Panc1 (cell line): ENCODE data around the gene PRKCZ. TPM values are rescaled to one million over a fixed set of nuclear protein-coding genes. Genes with fewer than 3 reads are reported as not detected.

Source experiments
- ATAC-seq: fragments of 200-7000 bp; cut with Tn5 transposase; 2 replicates; pipeline ENCODE4 v1.9.1; 2020; ENCODE audit warnings: mild to moderate bottlenecking, moderate library complexity
- BruUV-seq: library from RNA; stranded (reverse); fragments of 400-500 nt; replicated peaks from 2 replicates; lab custom pipeline; 2021; lab: Mats Ljungman, UMichigan
- CTCF ChIA-PET: fragments of 300-600 bp; sonication (Branson Sonifier 250); formaldehyde crosslinking; loops from one replicate; lab custom pipeline; 2022; ENCODE audit warnings: antibody characterized with exemption; lab: Charles Lee
- POLR2A ChIA-PET: fragments of 300-600 bp; sonication (Branson Sonifier 250); formaldehyde crosslinking; loops from one replicate; lab custom pipeline; 2022; ENCODE audit warnings: antibody characterized with exemption; lab: Charles Lee
- DNase-seq: peaks from one replicate; pipeline ENCODE4 v3.0.0-alpha.2; 2010; ENCODE audit warnings: low read depth, low spot score
- H3K27ac ChIP-seq: 2 replicates; pipeline ENCODE4 v1.5.1; 2011; ENCODE audit warnings: mild to moderate bottlenecking, low read length, inconsistent platforms
- H3K27me3 ChIP-seq: fragments of 200-500 bp; sonication (Bioruptor generic); 2 replicates; pipeline ENCODE4 v1.6.0; 2014; ENCODE audit warnings: low read length, inconsistent platforms; ENCODE audit not compliant: control insufficient read depth, insufficient read depth
- H3K36me3 ChIP-seq: fragments of 200-500 bp; sonication (Bioruptor generic); 2 replicates; pipeline ENCODE4 v1.5.1; 2014; ENCODE audit warnings: inconsistent platforms, mild to moderate bottlenecking, low read length, moderate library complexity; ENCODE audit not compliant: control insufficient read depth, insufficient read depth
- H3K4me1 ChIP-seq: 2 replicates; pipeline ENCODE4 v1.5.1; 2011; ENCODE audit warnings: inconsistent platforms, mild to moderate bottlenecking, low read length, moderate library complexity; ENCODE audit not compliant: control insufficient read depth, insufficient read depth
- H3K4me3 ChIP-seq, 2 experiments: 2 replicates each; pipeline ENCODE4 v1.5.1; 2011 to 2012; ENCODE audit warnings: low read depth in 2 of 2, low read length in 2 of 2, mild to moderate bottlenecking in 2 of 2, inconsistent platforms in 1 of 2, moderate library complexity in 1 of 2
- H3K9me3 ChIP-seq: fragments of 200-500 bp; sonication (Bioruptor generic); 2 replicates; pipeline ENCODE4 v1.5.1; 2014; ENCODE audit warnings: low read depth, mild to moderate bottlenecking, inconsistent platforms, low read length, moderate library complexity; ENCODE audit not compliant: control insufficient read depth, insufficient read depth
- POLR2AphosphoS5 ChIP-seq: IDR thresholded peaks from 2 replicates; pipeline ENCODE4 v1.6.1; 2012; ENCODE audit warnings: mild to moderate bottlenecking, low read depth, low read length, moderate library complexity
- SIN3A ChIP-seq: IDR thresholded peaks from 2 replicates; pipeline ENCODE4 v1.6.1; 2012; ENCODE audit warnings: low read depth, mild to moderate bottlenecking, low read length, moderate library complexity, borderline replicate concordance; ENCODE audit not compliant: insufficient read depth
- TCF7L2 ChIP-seq: IDR thresholded peaks from 2 replicates; pipeline ENCODE4 v1.6.1; 2011; ENCODE audit warnings: mild to moderate bottlenecking, low read depth, low read length, inconsistent platforms
- in situ Hi-C: cut with HindIII; loops from 2 replicates; pipeline ENCODE4 v1.10.0; 2016; ENCODE audit warnings: low sequenced_read_pairs, low pct_unique_long_range_greater_than_20kb
- intact Hi-C: fragments of 100-400 bp; cut with micrococcal nuclease; formaldehyde crosslinking; loops from one replicate; pipeline ENCODE4 v1.10.0; 2022; ENCODE audit not compliant: unreplicated experiment
- total RNA-seq: library from RNA; stranded (reverse); gene quantifications from one replicate; pipeline ENCODE4 v1.2.1, GENCODE V29; 2021; ENCODE audit not compliant: unreplicated experiment
- TF ChIP-seq, protein P1 (sequence below): fragments of 450-650 bp; IDR thresholded peaks from 2 replicates; pipeline ENCODE4 v1.5.1; 2017; ENCODE audit warnings: mild to moderate bottlenecking
- TF ChIP-seq, protein P2 (sequence below), 2 experiments: IDR thresholded peaks; 2 replicates each; pipeline ENCODE4 v1.6.1; 2011 to 2012; ENCODE audit warnings: low read depth in 2 of 2, control low read depth in 1 of 2, low read length in 1 of 2, mild to moderate bottlenecking in 1 of 2, moderate library complexity in 1 of 2; ENCODE audit not compliant: insufficient read depth in 1 of 2

PRKCZ gene
- total RNA-seq, 1 experiment from 2014 or later: 26.7 TPM

DNA sequence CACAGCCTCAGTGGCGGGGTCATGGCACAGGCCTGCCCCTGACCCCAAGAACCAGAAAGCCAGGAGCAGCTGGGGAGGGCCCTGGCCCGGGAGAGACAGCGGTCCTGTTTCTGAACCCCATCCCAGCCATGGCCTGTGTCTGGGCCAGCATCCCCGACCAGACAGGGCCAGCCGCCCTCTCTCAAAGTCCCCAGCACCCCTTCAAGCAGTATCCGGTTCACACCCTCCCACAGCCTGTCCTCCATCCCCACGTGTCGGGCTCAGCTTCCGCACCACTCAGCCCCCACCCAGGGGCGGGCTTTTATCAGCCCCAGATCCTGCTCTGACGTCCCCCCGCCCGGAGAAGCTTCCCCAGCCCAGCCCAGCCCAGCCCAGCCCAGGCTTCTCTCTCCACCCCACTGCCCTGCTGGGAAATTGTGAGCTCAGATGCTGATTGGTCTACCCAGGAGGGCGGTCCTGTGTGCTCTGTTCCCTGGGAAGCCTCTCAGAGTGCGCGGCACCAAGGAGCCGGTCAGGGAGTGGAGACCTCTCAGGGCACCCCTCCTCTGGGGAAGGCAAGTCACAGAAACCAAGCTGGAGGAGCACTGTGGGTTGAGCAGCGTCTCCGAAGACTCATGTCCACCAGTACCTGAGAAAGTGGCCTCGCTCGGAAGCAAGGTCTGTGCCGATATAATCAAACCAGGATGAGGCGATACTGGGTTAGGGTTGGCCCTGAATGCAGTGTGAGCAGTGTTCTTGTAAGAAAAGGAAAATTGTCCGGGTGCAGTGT lies 149.0 kb downstream of the PRKCZ start:
- in situ Hi-C loops (loop anchor here (10.0 kb wide), 1 partner anchor 196 kb away; the partner anchor contains the start of genes MORN1 and RER1), intact Hi-C loops (loop anchor here (10.0 kb wide), 1 partner anchor 116 kb away; no protein-coding TSS in a partner anchor)
- Histone ChIP-seq H3K27me3 (no peaks in the 10 kb centered on the region), H3K9me3 (no peaks in the 10 kb centered on the region), H3K36me3 (no peaks in the 10 kb centered on the region), H3K4me3 (peak overlapping the region; percentile 60 to 96), H3K4me1 (peaks cover 16% of the 10 kb centered on the region), H3K27ac (peak overlapping the region; percentile 88)
- no TSS peak for BruUV-seq
- ChIA-PET CTCF (interaction anchor here (0.6 to 1.2 kb wide), 7 partner anchors 13 to 307 kb away, joined by 3 to 35 read pairs (median 8); partner anchors contain the start of genes MORN1 and RER1), POLR2A (interaction anchor here (0.5 to 1.0 kb wide), 7 partner anchors 9 to 201 kb away, joined by 3 to 14 read pairs (median 5); no protein-coding TSS in a partner anchor)
- ATAC-seq (peak; percentile 84), DNase-seq (no peak)
- peak; percentile 80 for TF ChIP-seq POLR2AphosphoS5
- TF ChIP-seq, protein P1, sequence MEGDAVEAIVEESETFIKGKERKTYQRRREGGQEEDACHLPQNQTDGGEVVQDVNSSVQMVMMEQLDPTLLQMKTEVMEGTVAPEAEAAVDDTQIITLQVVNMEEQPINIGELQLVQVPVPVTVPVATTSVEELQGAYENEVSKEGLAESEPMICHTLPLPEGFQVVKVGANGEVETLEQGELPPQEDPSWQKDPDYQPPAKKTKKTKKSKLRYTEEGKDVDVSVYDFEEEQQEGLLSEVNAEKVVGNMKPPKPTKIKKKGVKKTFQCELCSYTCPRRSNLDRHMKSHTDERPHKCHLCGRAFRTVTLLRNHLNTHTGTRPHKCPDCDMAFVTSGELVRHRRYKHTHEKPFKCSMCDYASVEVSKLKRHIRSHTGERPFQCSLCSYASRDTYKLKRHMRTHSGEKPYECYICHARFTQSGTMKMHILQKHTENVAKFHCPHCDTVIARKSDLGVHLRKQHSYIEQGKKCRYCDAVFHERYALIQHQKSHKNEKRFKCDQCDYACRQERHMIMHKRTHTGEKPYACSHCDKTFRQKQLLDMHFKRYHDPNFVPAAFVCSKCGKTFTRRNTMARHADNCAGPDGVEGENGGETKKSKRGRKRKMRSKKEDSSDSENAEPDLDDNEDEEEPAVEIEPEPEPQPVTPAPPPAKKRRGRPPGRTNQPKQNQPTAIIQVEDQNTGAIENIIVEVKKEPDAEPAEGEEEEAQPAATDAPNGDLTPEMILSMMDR: no peak
- TF ChIP-seq SIN3A: peak; percentile 46; the same call in 1 of the 2 replicates
- TF ChIP-seq TCF7L2: no peak

DNA sequence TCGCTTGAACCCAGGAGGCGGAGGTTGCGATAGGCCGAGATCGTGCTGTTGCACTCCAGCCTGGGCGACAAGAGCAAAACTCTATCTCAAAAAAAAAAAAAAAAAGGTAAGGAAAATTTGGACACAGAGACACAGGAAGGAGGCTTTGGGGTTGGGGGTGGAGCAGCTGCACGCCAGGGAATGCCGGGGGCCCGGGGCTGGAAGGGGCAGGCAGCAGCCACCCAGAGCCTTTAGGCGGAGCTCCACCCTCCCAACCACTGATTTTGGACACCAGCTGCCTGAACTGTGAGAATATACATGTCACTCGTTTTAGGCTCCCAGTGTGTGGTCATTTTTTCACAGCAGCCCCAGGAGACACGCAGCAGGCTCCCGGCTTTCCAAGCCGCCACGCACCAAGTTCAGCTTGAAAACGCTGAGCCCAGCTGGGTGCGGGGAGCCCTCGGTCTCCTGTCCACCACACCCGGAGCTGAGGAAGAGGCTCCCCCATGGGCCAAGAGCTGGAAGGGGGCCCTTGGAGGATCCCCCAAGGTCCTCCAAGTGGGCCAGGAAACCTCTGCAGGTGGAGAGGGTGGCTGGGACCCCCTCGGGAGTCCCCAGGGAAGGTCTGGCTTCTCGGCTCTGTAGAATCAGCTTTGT lies 150.2 kb downstream of the PRKCZ start:
- no peak for TF ChIP-seq POLR2AphosphoS5
- TF ChIP-seq TCF7L2: no peak
- TF ChIP-seq, protein P1: no peak
- TF ChIP-seq, protein P2, sequence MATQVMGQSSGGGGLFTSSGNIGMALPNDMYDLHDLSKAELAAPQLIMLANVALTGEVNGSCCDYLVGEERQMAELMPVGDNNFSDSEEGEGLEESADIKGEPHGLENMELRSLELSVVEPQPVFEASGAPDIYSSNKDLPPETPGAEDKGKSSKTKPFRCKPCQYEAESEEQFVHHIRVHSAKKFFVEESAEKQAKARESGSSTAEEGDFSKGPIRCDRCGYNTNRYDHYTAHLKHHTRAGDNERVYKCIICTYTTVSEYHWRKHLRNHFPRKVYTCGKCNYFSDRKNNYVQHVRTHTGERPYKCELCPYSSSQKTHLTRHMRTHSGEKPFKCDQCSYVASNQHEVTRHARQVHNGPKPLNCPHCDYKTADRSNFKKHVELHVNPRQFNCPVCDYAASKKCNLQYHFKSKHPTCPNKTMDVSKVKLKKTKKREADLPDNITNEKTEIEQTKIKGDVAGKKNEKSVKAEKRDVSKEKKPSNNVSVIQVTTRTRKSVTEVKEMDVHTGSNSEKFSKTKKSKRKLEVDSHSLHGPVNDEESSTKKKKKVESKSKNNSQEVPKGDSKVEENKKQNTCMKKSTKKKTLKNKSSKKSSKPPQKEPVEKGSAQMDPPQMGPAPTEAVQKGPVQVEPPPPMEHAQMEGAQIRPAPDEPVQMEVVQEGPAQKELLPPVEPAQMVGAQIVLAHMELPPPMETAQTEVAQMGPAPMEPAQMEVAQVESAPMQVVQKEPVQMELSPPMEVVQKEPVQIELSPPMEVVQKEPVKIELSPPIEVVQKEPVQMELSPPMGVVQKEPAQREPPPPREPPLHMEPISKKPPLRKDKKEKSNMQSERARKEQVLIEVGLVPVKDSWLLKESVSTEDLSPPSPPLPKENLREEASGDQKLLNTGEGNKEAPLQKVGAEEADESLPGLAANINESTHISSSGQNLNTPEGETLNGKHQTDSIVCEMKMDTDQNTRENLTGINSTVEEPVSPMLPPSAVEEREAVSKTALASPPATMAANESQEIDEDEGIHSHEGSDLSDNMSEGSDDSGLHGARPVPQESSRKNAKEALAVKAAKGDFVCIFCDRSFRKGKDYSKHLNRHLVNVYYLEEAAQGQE (IDR thresholded peaks at IDR 0.05; ENCODE audit: insufficient read depth in 1 of 2, low read depth in 2 of 2, low read length in 1 of 2): no peak
- TF ChIP-seq SIN3A: no peak
- H3K9me3 ChIP-seq: no peaks in the 10 kb centered on the region
- DNase-seq: no peak
- intact Hi-C loops (no loop called here), in situ Hi-C loops (no loop called here)
- BruUV-seq: TSS peak; percentile 88
- CTCF ChIA-PET: interaction anchor here (1.1 kb wide), 1 partner anchor 116 kb away, joined by 6 read pairs; no protein-coding TSS in a partner anchor
- peak overlapping the region in 1 of 2 experiments; percentile 96; a peak in 2 of 4 replicates for H3K4me3 ChIP-seq
- H3K27me3 ChIP-seq: no peaks in the 10 kb centered on the region
- no peak overlapping the region for H3K27ac ChIP-seq
- H3K36me3 ChIP-seq: no peaks in the 10 kb centered on the region
- POLR2A ChIA-PET: interaction anchor here (0.7 kb wide), 1 partner anchor 9 kb away, joined by 3 read pairs; no protein-coding TSS in a partner anchor
- ATAC-seq: no peak
- peaks cover 17% of the 10 kb centered on the region for H3K4me1 ChIP-seq
